Transverse colon (tissue), 4 donors: ENCODE data around the gene FAM118A.

ENCODE experiments used
- POLR2A ChIP-seq: fragments of 450-650 bp; IDR thresholded peaks from one replicate; pipeline ENCODE4 v1.6.1; 2016; ENCODE audit warnings: antibody characterized with exemption, mild to moderate bottlenecking, moderate library complexity
- POLR2AphosphoS5 ChIP-seq, 3 donors: sonication (generic); formaldehyde crosslinking; IDR thresholded peaks; one replicate each; pipeline ENCODE4 v1.6.1; 2016; ENCODE audit warnings: antibody characterized with exemption in 3 of 3
- TF ChIP-seq, protein P1 (sequence below), 5 experiments: fragments of 200-600 bp in 3 of 5; fragments of 450-650 bp in 2 of 5; sonication (generic) in 3 of 5; IDR thresholded peaks; 1 replicate in 2 of 5; 2 replicates in 3 of 5; pipeline ENCODE4 v1.5.1; 2016 to 2017; ENCODE audit warnings: antibody characterized with exemption in 5 of 5, inconsistent platforms in 3 of 5, mild to moderate bottlenecking in 2 of 5, moderate library complexity in 1 of 5

DNA sequence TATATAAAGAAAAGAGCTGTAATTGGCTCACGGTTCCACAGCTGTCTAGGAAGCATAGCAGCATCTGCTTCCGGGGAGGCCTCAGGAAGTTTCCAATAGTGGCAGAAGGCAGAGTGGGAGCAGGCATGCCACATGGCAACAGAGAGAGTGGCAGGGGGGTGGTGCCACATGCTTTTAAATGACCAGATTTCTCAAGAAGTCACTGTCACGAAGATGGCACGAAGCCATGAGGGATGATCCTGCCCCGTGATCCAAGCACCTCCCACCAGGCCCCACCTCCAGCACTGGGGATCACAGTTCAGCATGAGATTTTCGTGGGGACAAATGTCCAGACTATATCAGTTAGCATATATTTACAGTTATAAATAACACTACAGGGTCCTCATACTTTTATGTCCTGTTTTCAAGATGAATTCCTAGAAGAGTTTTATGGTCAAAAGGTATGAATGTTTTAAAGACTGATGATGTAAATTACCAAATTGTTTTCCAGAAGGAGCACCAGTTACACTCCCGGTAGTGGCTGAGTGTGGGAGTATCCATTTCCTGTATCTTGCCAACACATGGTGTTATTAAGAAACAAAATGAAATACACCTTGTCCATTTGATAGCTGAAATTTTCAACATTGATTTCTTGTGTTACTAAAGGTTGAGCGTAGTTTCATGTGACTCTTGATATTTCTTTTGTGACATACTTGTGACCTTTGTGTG, 19.2 kb downstream of the FAM118A start:
- TF ChIP-seq, protein P1, sequence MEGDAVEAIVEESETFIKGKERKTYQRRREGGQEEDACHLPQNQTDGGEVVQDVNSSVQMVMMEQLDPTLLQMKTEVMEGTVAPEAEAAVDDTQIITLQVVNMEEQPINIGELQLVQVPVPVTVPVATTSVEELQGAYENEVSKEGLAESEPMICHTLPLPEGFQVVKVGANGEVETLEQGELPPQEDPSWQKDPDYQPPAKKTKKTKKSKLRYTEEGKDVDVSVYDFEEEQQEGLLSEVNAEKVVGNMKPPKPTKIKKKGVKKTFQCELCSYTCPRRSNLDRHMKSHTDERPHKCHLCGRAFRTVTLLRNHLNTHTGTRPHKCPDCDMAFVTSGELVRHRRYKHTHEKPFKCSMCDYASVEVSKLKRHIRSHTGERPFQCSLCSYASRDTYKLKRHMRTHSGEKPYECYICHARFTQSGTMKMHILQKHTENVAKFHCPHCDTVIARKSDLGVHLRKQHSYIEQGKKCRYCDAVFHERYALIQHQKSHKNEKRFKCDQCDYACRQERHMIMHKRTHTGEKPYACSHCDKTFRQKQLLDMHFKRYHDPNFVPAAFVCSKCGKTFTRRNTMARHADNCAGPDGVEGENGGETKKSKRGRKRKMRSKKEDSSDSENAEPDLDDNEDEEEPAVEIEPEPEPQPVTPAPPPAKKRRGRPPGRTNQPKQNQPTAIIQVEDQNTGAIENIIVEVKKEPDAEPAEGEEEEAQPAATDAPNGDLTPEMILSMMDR (IDR thresholded peaks at IDR 0.05), result no peak
- TF ChIP-seq POLR2AphosphoS5 (IDR thresholded peaks at IDR 0.05), result no peak
- no peak for TF ChIP-seq POLR2A
